Posterior vena cava (tissue), 2 donors: Measurements from ENCODE around the gene KCNIP4. TPM values are rescaled to one million over a fixed set of nuclear protein-coding genes. Genes with fewer than 3 reads are reported as not detected.

Experiments
- DNase-seq: peaks from one replicate; pipeline ENCODE4 v3.0.0-alpha.2; 2020; ENCODE audit warnings: low spot score
- intact Hi-C, 2 donors: fragments of 100-400 bp; cut with DNase I; formaldehyde crosslinking; loops; one replicate each; pipeline versions ENCODE4 v1.14.1 to v1.14.2; 2022 to 2023
- total RNA-seq, 2 donors: library from RNA; stranded (reverse); fragmentation: NEBNext Ultra II Directional; extraction: Animal tissue kit (Norgen Biotek cat#: 25700); gene quantifications; one replicate each; pipeline ENCODE4 v1.2.1, GENCODE V29; 2021
- donor health status: DM: yes; HTN: yes; CAD: no.
- donor health status: DM: yes; HTN: yes; CAD: no.

Gene KCNIP4
- total RNA-seq, 2 donors from 2014 or later: 0.60 TPM; not detected in 1

GRCh38 chr4:21790438-21791029 lies 158.0 kb downstream of the KCNIP4 start:
- intact Hi-C loops: loop anchor here in 1 of 2 donors (5.0 kb wide), 1 partner anchor 897 kb away; no protein-coding TSS in a partner anchor

DNA sequence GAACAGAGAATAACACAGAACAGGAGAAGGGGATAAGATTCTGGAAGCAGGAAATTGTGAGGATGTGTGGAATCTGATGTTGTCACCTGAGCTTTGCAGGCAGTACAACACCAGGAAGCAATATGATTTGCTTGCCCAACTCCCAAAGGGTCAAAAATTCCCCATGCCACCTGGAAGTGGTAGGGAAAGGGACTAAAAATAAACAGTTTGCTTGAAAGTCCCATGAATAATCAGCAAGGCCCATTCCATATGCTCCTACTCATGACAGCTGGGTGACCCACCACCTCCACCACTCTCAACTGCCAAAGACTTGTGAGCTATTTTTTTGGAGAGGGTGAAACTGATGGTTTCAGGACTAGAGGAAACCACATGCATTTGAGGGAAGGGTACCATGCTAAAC lies 168.4 kb downstream of the KCNIP4 start:
- intact Hi-C loops: no loop called here
- DNase-seq: no peak

More at GRCh38 chr4:21790438-21791029, 158.0 kb downstream of the KCNIP4 start:
- DNase-seq: no peak

- no peak for DNase-seq
- intact Hi-C loops: no loop called here
These were observed 169.9 kb downstream of the KCNIP4 start for GRCh38 chr4:21778702-21779101.

- intact Hi-C loops: no loop called here
- DNase-seq: no peak
These were observed 172.9 kb downstream of the KCNIP4 start for GRCh38 chr4:21775703-21776102.

GRCh38 chr4:21769404-21770147 lies 179.0 kb downstream of the KCNIP4 start:
- no peak for DNase-seq
- intact Hi-C loops: loop anchor here in 1 of 2 donors (5.0 kb wide), 1 partner anchor 257 kb away; no protein-coding TSS in a partner anchor

DNA sequence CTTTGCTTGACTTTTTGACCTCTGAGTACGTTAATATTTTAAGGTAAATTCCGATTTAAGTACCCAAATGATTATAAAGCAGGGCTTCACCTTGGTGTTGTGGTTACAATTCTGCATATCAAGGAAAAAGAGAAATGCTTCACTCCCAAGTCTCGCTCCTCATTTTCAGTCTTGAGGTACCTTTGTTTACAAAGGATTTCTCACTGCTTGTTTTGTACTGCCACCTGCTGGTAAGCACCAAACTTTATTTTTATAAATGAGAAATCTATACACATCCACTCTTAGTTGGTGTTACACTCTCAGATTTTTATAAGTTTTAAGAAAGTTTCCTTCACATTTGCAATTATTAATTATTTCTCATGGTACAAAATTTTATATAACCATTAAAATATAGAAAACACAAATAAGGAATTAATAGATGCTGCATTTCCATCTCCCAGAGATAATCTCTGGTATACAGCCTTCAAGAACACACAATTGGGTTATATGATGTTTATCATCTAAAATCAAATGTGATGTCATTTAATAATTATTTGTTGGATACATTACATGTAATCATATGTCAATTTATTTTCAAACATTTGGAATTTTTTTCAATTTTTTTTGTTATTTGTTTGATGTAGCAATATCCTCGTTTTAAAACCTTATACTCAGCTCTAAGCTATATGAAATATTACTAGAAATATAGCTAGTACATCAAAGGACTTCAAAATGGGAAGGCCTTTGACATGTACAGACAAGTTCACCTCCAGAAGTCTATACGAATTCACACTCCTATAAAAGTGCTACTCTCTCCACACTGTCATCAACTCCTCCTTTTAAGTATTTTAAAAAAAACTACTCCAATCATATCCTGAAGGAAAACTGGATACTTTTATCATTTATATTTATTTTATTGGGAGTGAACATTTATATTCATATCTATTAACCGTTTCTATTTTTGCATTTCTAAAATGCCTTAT lies 179.9 kb downstream of the KCNIP4 start:
- no peak for DNase-seq
- intact Hi-C loops: loop anchor here in 1 of 2 donors (5.0 kb wide), 1 partner anchor 256 kb away; no protein-coding TSS in a partner anchor

DNA sequence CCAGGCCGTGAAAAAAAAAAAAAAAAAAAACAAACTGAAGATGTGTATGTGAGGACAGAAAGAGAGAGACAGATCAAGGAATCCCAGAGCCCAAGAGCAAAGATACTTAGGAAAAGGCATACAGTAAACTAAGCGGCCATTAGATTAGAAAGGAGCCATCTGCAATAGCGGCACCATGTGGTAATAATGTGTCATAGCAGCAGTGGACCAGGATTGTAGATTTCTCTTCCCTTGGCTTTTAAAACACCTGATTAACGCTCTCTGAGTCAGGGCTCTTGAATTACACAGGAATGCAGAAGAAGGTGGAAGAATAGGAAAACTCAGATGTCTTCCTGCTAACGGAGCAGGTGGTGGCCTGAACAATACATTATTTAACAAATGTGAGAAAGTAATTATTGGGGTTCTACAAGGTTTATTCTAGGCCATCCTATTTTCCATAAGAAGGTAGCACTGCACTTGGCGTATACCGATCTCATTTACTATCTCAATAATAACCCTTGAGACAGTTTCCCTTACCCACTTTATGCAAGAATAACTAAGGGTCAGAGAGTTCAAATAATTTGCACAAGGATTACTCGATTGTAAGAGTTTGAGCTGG lies 182.7 kb downstream of the KCNIP4 start:
- intact Hi-C loops: loop anchor here in 1 of 2 donors (5.0 kb wide), 1 partner anchor 254 kb away; no protein-coding TSS in a partner anchor
- DNase-seq: no peak

- intact Hi-C loops: loop anchor here in 1 of 2 donors (5.0 kb wide), 1 partner anchor 1337 kb away; no protein-coding TSS in a partner anchor
- no peak for DNase-seq
These were observed 184.7 kb downstream of the KCNIP4 start for GRCh38 chr4:21763855-21764254.

GRCh38 chr4:21757248-21757647 lies 191.3 kb downstream of the KCNIP4 start:
- no peak for DNase-seq
- intact Hi-C loops: no loop called here

DNA sequence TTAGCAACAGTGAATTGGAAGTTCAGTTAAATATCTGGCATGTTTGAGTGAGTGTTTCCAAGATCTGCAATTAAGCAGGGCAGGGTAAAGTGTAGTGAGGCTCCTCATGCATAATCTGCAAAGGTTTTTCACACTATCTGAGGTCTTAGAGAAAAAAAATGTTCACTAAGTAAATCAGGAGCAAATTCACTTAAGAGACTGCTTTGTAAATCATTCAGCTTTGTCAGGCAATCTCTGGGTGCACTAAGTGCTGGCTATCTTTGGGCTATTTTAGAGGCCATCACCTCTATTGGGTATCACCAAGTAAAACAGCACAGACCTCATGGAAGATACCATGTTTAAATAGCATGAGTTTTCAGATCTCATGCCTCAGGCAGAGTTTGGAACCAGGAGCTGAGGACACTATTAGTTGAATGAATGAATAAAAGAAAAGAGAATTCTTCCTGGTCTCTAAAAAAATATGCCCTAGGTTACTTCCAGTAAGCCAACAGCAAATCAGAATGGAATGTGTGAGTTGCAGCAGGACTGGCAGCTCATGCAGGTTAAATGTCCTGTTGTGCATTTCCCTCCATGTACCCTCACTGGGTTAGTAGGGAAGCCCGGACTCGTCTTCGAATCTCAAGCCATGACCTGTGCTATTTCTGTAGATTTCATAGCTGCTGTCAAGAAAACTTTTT lies 195.3 kb downstream of the KCNIP4 start:
- intact Hi-C loops: no loop called here
- DNase-seq: no peak

DNA sequence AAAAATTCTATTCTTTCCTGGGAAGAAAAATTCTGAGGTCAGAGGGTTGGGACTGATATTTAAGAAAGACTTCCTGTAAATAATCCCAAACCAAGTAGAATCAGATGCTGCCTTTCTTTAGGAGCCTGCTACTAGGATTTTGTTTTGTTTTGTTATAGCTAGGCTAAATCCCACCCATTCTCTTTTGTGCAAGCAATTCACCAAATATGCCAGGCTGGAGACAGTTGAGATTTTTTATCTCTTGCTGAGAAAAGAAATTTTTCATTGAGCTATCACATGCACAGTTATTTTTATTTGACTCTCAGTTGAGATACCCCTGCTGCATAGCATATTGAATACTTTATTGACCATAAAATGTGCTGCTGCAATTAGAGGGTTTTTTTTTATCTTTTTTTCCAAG lies 196.0 kb downstream of the KCNIP4 start:
- DNase-seq: no peak

DNA sequence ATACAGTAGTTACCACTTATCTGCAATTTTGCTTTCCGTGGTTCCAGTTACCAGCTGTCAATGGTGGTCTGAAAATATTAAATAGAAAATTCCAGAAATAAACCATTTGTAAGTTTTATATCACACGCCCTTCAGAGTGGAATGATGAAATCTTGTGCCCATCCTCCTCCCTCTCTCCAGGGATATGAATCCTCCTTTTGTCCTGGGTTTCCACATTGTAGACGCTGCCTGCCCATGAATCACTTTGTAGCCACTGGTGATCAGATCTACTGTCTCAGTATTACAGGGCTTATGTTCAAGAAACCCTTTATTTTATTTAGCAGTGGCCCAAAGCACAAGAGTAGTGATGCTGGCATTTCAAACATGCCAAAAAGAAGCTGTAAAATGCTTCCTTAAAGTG lies 198.6 kb downstream of the KCNIP4 start:
- intact Hi-C loops: no loop called here
- no peak for DNase-seq

More for the DNA sequence above, 196.0 kb downstream of the KCNIP4 start:
- intact Hi-C loops: no loop called here

DNA sequence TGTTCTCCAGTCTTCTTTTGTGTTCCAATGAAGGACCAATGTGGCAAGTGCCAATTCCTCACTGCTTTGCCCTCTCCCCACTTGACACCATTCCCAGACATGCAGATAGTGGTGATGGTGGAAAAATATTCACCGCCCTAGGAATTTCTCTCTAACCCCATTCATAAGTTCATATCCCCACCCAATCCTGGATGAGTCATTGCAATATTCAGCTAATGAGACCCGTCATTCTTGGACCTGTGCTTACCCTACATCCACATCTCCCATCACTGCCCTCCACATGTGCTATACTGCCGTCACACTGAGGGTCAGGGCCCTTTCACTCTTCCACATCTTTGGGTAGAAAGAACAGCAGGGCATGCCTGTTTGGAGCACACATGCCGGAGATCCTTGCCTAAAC lies 199.2 kb downstream of the KCNIP4 start:
- no peak for DNase-seq
- intact Hi-C loops: no loop called here

DNA sequence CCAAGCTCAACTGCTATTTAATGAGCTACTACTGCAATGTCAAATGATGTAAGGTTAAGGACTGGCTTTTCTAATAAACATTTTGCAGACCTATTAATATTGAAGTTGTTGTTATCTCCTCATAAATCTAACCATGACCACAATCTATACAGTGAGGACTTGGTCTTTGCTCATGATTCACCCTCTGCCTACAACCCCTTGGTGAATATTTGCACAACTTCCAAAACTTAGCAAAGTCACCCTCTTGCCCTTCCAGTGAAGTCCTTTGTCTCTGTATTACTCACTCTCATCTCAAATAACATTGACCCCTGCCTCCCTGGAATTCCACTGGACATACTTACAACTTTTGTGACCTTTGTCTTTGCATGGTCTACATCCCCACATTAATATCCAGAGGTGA lies 204.5 kb downstream of the KCNIP4 start:
- intact Hi-C loops: no loop called here
- no peak for DNase-seq

- intact Hi-C loops: no loop called here
- no peak for DNase-seq
These were observed 206.2 kb downstream of the KCNIP4 start for GRCh38 chr4:21742326-21742725.

GRCh38 chr4:21738821-21739220 lies 209.8 kb downstream of the KCNIP4 start:
- intact Hi-C loops: no loop called here
- no peak for DNase-seq

- intact Hi-C loops: no loop called here
- DNase-seq: no peak
These were observed 212.7 kb downstream of the KCNIP4 start for GRCh38 chr4:21735866-21736265.

DNA sequence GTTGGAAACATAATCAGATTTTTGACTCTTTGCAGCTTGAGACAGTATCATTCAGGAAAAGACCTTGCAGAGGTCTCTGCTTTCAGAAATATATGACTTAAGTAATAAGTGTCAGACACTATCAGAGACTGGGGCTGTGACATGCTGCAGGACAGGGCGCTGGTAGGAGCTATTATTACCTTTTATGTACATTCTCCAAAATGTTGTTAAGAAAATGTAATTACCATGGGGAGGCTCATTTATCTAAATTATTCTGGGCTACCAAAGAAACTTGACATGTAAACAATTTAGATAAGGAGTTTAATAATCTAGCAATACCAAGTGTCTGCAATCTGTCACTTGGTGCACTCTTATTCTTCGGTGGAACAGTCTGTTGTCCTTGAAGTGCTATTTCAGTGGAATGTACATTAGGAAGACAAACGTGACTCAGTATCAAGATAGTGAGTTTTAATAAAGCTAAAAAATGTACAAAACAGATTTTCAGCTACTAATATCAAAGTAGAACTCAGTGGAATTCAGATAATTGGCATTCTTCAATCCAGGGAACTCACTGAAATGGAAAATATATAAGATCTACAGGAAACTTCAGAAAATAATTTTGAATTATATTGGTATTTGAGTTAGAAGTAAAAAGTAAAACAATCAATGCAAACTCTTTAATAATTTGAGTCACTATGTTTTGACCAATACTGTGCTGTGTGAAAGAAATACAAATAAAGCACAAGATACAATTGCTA lies 214.5 kb downstream of the KCNIP4 start:
- intact Hi-C loops: no loop called here
- no peak for DNase-seq
